GM10266 (cell line): ENCODE results near the gene IFNGR1.
"Not testable (repeated sequence)": the region's sequence is repeated elsewhere in the genome, so short reads cannot be mapped to it uniquely, and the experiment has no call there.

Source experiments
- DNase-seq: peaks from one replicate; pipeline ENCODE4 v3.0.0; 2012; ENCODE audit errors: extremely low spot score
- CTCF ChIP-seq: IDR thresholded peaks from 2 replicates; pipeline ENCODE4 v1.5.1; 2012; ENCODE audit warnings: mild to moderate bottlenecking, low read depth; ENCODE audit not compliant: control insufficient read depth, insufficient read depth; ENCODE audit errors: missing control alignments

The IFNGR1 gene

GRCh38 chr6:137217801-137218472, 1.2 kb downstream of the IFNGR1 start:
- DNase-seq, result no peak
- TF ChIP-seq CTCF, result no peak

GRCh38 chr6:137216875-137217553, 2.2 kb downstream of the IFNGR1 start:
- no peak for TF ChIP-seq CTCF
- DNase-seq, result no peak

GRCh38 chr6:137216106-137216505, 3.1 kb downstream of the IFNGR1 start:
- DNase-seq, result no peak
- TF ChIP-seq CTCF, result no peak

GRCh38 chr6:137215630-137216029, 3.6 kb downstream of the IFNGR1 start:
- DNase-seq, result not testable (repeated sequence)

GRCh38 chr6:137214931-137215330, 4.3 kb downstream of the IFNGR1 start:
- DNase-seq, result no peak
- no peak for TF ChIP-seq CTCF

GRCh38 chr6:137213813-137214212, 5.4 kb downstream of the IFNGR1 start:
- no peak for TF ChIP-seq CTCF
- no peak for DNase-seq

- TF ChIP-seq CTCF, result no peak
- DNase-seq, result no peak
These were observed 5.8 kb downstream of the IFNGR1 start for GRCh38 chr6:137213331-137213740.
